Keratinocyte (primary cell): ENCODE results near the gene VAMP4. TPM values are rescaled to one million over a fixed set of nuclear protein-coding genes. Genes with fewer than 3 reads are reported as not detected.

Source experiments
- DNase-seq: peaks from one replicate; pipeline ENCODE4 v3.0.0-alpha.2; 2011; ENCODE audit warnings: low read depth, missing footprints, low spot score
- FAIRE-seq: peaks from 2 replicates; lab custom pipeline; 2011; peaks lifted over from hg19 to GRCh38; lab: Jason Lieb, UNC
- H2AFZ ChIP-seq: 2 replicates; pipeline ENCODE4 v1.6.0; 2012; ENCODE audit warnings: low read length, control low read depth, inconsistent platforms; ENCODE audit not compliant: control insufficient read depth
- H3K27ac ChIP-seq: 2 replicates; pipeline ENCODE4 v1.5.1; 2011; ENCODE audit warnings: low read length; ENCODE audit not compliant: control insufficient read depth, insufficient read depth
- H3K27me3 ChIP-seq: 3 replicates; pipeline ENCODE4 v1.6.0; 2011; ENCODE audit warnings: low read length; ENCODE audit not compliant: control insufficient read depth, insufficient read depth; ENCODE audit errors: extremely low read depth
- H3K36me3 ChIP-seq, 2 experiments: 2 replicates in 1 of 2; 3 replicates in 1 of 2; pipeline ENCODE4 v1.5.1; 2011; ENCODE audit warnings: low read length in 2 of 2, mild to moderate bottlenecking in 1 of 2; ENCODE audit not compliant: control insufficient read depth in 2 of 2, insufficient read depth in 2 of 2; ENCODE audit errors: extremely low read depth in 1 of 2
- H3K4me1 ChIP-seq: 3 replicates; pipeline ENCODE4 v1.5.1; 2011; ENCODE audit warnings: low read length; ENCODE audit not compliant: control insufficient read depth, insufficient read depth; ENCODE audit errors: extremely low read depth
- H3K4me2 ChIP-seq: 3 replicates; pipeline ENCODE4 v1.6.0; 2011; ENCODE audit warnings: low read depth, low read length; ENCODE audit not compliant: control insufficient read depth, insufficient read depth; ENCODE audit errors: extremely low read depth
- H3K4me3 ChIP-seq, 3 experiments: fragments of 200-600 bp in 1 of 3; sonication (generic) in 1 of 3; 2 replicates in 2 of 3; 3 replicates in 1 of 3; pipeline ENCODE4 v1.5.1; 2011 to 2016; ENCODE audit warnings: low read length in 3 of 3, mild to moderate bottlenecking in 3 of 3, control low read depth in 2 of 3, inconsistent platforms in 1 of 3, low read depth in 1 of 3, mixed read lengths in 1 of 3, mixed run types in 1 of 3, moderate library complexity in 1 of 3; ENCODE audit not compliant: control insufficient read depth in 2 of 3, insufficient read depth in 2 of 3; ENCODE audit errors: extremely low read depth in 1 of 3
- H3K79me2 ChIP-seq: 2 replicates; pipeline ENCODE4 v1.6.0; 2012; ENCODE audit warnings: low read length; ENCODE audit not compliant: control insufficient read depth, insufficient read depth
- H3K9ac ChIP-seq: 3 replicates; pipeline ENCODE4 v1.6.0; 2011; ENCODE audit warnings: low read length; ENCODE audit not compliant: control insufficient read depth, insufficient read depth; ENCODE audit errors: extremely low read depth
- H3K9me1 ChIP-seq: 3 replicates; pipeline ENCODE4 v1.6.0; 2011; ENCODE audit warnings: low read length; ENCODE audit not compliant: control insufficient read depth, insufficient read depth; ENCODE audit errors: extremely low read depth
- H3K9me3 ChIP-seq: 2 replicates; pipeline ENCODE4 v1.5.1; 2012; ENCODE audit warnings: low read depth, low read length; ENCODE audit not compliant: control insufficient read depth
- H4K20me1 ChIP-seq: 3 replicates; pipeline ENCODE4 v1.6.0; 2011; ENCODE audit warnings: low read length; ENCODE audit not compliant: control insufficient read depth, insufficient read depth; ENCODE audit errors: extremely low read depth
- CTCF ChIP-seq, 3 experiments: IDR thresholded peaks in 1 of 3; conservative IDR thresholded peaks in 1 of 3; optimal IDR thresholded peaks in 1 of 3; 2 replicates in 2 of 3; 3 replicates in 1 of 3; pipeline versions ENCODE3 to v1.5.1; 2011; ENCODE audit warnings: low read length in 3 of 3, mild to moderate bottlenecking in 3 of 3, moderate library complexity in 2 of 3, control low read depth in 1 of 3, inconsistent platforms in 1 of 3; ENCODE audit not compliant: insufficient read depth in 2 of 3; ENCODE audit errors: extremely low read depth in 1 of 3
- EZH2 ChIP-seq: IDR thresholded peaks from one replicate; pipeline ENCODE4 v1.6.1; 2012; ENCODE audit warnings: inconsistent platforms, mild to moderate bottlenecking, low read length, moderate library complexity
- dilution Hi-C: fragments of 300-500 bp; cut with MboI; formaldehyde crosslinking; loops from one replicate; pipeline ENCODE4 v1.7.0; 2020; ENCODE audit warnings: low sequenced_read_pairs; ENCODE audit not compliant: extremely low pct_ligation_motif_present
- polyA plus RNA-seq, 5 experiments: library from polyadenylated mRNA; depleted of rRNA in 3 of 5; stranded (reverse) in 3 of 5; stranded (forward) in 1 of 5; unstranded in 1 of 5; fragments of >200 nt; gene quantifications; 1 replicate in 1 of 5; 2 replicates in 3 of 5; 3 replicates in 1 of 5; pipeline versions ENCODE4 v1.2.1 to v1.2.3, GENCODE V29; 2011 to 2012; ENCODE audit warnings: missing spikeins in 2 of 5, low read depth in 1 of 5, low replicate concordance in 1 of 5

The VAMP4 gene
- polyA plus RNA-seq, 1 donor (not counting 4 experiments of a cell fraction or from before 2014, with no cell fraction given), result 12.7 TPM

GRCh38 chr1:171718216-171718615 lies 23.6 kb downstream of the VAMP4 start:
- FAIRE-seq (no peak), DNase-seq (no peak)
- Histone ChIP-seq H3K27ac (no peak overlapping the region), H2AFZ (no peak overlapping the region), H3K4me3 (no peak overlapping the region), H3K79me2 (no peaks in the 10 kb centered on the region), H3K36me3 (no peaks in the 10 kb centered on the region), H3K9me1 (no peaks in the 10 kb centered on the region), H3K9ac (no peak overlapping the region), H3K27me3 (no peaks in the 10 kb centered on the region), H3K4me2 (no peak overlapping the region), H4K20me1 (no peaks in the 10 kb centered on the region), H3K4me1 (peaks cover 12% of the 10 kb centered on the region), H3K9me3 (no peaks in the 10 kb centered on the region)
- dilution Hi-C loops, result no loop called here
- no peak for TF ChIP-seq CTCF (optimal IDR thresholded peaks at IDR 0.05 in 1 of 3, IDR thresholded peaks at IDR 0.05 in 1 of 3, conservative IDR thresholded peaks at IDR 0.05 in 1 of 3; ENCODE audit: extremely low read depth in 1 of 3, insufficient read depth in 2 of 3, low read length in 3 of 3)
- no peak for TF ChIP-seq EZH2

- DNase-seq (no peak), FAIRE-seq (peak; percentile 59)
- TF ChIP-seq EZH2 (no peak), CTCF (optimal IDR thresholded peaks at IDR 0.05 in 1 of 3, IDR thresholded peaks at IDR 0.05 in 1 of 3, conservative IDR thresholded peaks at IDR 0.05 in 1 of 3; ENCODE audit: extremely low read depth in 1 of 3, insufficient read depth in 2 of 3, low read length in 3 of 3) (no peak)
- H3K27me3 ChIP-seq, result no peaks in the 10 kb centered on the region
- no peaks in the 10 kb centered on the region for H3K36me3 ChIP-seq
- H3K4me2 ChIP-seq, result no peak overlapping the region
- peaks cover 12% of the 10 kb centered on the region for H3K4me1 ChIP-seq
- no peak overlapping the region for H3K9ac ChIP-seq
- no peak overlapping the region for H3K27ac ChIP-seq
- no peaks in the 10 kb centered on the region for H3K9me1 ChIP-seq
- H3K9me3 ChIP-seq, result no peaks in the 10 kb centered on the region
- dilution Hi-C loops, result no loop called here
- no peak overlapping the region for H2AFZ ChIP-seq
- H3K79me2 ChIP-seq, result no peaks in the 10 kb centered on the region
- H3K4me3 ChIP-seq, result no peak overlapping the region
- H4K20me1 ChIP-seq, result no peaks in the 10 kb centered on the region
Measured at GRCh38 chr1:171717062-171717718, 24.7 kb downstream of the VAMP4 start.
